ENCODE measurements around the gene AUTS2.

AUTS2 gene

GRCh38 chr7:70377957-70378356 lies 779.7 kb downstream of the AUTS2 start:
- DNase-seq: no peak

DNA sequence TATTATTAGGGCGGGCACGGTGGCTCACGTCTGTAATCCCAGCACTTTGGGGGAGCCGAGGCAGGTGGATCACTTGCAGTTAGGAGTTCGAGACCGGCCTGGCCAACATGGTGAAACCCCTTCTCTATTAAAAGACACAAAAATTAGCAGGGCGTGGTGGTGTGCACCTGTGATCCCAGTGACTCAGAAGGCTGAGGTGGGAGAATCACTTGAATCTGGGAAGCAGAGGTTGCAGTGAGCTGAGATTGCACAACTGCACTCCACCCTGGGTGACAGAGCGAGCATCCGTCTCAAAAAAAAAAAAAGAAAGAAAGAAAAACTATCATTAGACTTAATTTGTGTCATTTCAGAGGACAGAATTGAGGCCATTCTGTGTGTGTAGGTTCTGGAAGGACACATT lies 780.9 kb downstream of the AUTS2 start:
- DNase-seq: no peak

DNA sequence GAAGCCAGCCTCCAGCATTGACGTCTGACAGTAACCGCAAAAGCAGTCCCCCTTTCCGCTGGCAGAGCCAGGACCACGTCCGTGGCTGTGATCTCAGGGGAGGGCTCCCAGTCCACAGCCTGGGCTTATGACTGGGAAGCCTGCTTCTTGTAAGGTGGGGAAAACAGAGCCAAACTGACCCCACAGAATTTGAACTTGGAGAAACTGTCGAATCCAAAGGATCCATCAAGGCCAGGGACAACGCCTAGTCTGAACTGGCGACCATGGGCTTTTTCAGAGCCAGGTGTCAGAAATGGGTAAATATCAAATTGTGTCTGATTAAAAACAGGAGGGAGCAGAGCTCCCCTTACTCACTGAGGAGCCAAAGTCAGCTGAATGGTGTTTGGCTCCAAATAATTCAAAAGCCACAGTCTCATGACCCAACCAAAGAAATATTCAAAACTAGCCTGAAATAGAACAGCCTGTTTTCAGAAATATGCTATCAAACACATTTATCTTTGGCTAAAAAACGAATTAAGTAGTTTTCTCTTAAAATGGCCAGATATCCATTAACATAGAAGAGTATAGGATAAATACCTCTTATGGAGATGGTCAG lies 782.2 kb downstream of the AUTS2 start:
- no peak for DNase-seq

GRCh38 chr7:70383066-70383782 lies 784.9 kb downstream of the AUTS2 start:
- DNase-seq: peak; percentile 86

GRCh38 chr7:70384024-70384423 lies 785.7 kb downstream of the AUTS2 start:
- peak; percentile 99 for DNase-seq

DNA sequence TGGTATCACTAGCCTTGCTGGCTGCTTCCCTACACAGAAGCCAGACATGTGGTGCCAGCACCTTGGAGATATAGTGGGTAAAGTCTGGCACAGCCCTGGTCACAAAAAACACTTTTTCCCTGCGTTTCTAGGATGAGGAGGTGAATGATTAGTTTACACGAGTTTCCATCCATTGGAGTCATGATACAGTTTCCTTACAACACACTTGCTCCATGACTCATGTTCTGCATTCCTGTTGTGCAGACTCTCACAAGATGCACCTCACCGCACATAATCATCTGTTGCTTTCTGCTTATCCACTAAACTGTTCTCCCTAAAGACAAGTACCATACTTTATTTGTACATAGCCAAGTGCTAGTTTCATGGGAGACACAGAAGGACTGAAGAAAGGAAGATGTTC lies 786.6 kb downstream of the AUTS2 start:
- peak; percentile 29 for DNase-seq

- DNase-seq: peak; percentile 77
These were observed 788.9 kb downstream of the AUTS2 start for GRCh38 chr7:70387217-70387616.

DNA sequence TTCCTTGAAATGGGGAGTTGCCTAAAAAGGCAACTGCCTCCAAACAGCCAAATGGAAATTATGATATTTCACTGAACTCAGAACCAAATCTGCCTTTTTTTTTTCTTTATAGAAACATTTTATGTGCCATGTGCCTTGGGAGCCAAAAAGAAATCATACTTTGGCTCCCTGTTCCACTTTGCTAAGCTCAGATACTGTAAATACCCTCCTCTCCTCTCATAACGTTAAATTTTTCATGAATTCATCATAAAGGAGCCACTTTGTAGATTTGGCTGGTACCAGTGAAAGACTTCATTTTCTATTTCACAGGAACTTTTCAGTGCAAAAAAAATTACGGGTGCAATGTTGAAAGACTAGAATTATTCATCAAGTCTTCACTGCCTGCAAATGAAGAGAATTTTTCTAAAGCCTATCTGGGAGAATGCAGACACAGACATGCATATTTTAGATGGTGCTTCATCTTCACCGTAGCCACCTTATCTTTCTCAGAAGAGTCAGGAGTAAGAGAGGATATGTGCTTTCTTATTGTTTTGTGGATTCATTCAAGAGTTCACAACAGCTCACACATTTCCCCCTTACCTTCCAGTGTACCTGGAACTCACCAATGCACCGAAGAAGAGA lies 791.4 kb downstream of the AUTS2 start:
- no peak for DNase-seq

DNA sequence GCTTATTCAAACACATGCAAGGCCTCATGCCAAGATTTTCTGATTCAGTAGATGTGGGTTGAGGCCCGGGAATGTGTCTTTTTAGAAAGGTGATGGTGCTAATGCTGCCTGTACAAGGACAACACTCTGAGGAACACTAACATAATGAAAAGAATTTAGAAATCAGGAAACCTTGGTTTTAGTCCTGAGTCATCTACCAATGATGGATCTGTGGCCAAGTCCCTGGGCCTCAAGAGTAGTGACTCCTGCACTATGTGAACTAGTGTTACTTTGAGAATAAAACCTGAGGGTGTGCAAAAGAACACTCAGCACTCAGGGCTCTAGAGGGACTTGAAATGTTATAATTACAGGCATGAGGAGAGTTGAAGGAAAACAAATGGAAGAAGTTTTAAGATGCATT lies 792.0 kb downstream of the AUTS2 start:
- no peak for DNase-seq

DNA sequence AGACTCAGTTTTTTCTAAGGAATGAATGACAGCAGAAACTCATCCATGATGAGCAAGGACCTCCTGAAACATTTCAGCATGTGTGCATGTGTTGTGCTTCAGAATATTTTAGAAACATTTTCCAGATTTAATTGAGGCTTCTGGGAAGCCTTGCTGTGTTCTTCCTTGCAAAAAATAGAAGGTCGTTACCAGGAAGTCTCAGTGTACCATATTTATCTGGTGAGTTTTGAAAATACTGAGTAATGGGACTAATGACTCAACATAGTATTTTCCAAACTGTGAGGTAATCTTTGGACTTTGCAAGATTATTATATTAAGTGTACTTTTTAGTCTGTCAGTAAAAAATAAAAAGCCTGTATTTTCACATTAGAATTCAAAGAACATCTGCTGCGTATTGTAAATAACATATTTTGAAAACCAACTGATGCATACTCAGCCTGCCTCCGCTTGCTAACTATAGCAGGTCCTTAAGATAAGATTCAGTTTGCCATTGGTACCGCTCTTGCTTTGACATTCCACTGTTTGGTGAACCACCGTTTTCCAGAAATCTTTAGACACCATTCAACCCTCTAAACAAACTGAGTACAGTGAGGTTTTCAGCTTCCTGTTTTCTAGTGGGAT lies 794.1 kb downstream of the AUTS2 start:
- peak; percentile 77 for DNase-seq

DNA sequence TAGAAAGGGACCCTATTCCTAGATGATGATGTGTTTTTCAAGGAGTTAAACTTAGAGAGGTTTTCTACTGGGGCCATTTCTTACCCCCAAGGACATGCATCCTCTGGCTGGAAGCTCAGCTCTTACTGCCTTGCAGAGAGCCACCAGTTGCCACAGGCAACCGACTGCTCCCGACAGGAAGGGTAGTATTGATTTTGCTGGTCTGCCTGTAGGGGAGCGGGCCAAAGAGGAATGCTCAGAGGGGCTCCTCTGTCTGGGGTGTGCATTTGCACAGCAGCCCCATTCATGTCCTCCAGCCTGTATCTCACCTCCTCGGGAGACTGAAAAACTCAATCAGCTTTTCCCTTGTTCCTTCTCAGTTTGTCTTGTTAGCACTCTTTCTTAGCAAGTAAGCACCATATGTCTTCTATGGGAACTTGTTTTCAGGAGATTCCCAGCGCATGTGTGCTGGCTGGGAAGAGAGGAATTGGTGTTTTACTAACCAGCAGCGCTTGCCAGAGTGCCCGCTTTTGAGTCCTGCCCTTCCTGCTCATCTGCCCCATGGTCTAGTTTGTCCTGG lies 794.7 kb downstream of the AUTS2 start:
- DNase-seq: peak; percentile 59

- no peak for DNase-seq
These were observed 795.7 kb downstream of the AUTS2 start for GRCh38 chr7:70393956-70394355.

DNA sequence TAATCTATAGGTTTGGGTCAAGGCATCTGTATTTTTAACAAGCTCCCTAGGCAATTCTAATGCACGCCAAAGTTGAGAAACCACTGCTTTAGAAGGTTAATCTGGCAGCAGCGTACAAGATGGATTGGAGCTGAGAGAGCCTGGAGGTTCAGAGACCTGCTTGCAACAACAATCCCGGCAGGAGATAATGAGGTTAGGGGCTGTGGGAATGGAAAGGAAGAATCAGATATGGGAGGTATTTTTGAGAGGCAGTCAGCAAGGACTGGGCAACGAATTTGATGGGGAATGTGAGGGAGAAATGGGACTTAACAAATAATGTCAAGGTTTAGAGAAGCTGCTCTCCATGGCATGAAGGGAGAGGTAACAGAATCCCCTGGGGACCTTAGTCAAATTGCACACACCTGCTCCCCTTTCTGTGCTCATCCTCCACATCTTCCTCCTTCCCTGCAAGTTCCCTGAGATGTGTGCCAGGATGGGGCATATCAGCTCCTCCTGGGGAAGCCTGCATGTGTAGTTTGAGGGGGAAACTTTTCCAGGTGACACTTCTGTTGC lies 802.6 kb downstream of the AUTS2 start:
- DNase-seq: no peak

- DNase-seq: no peak
These were observed 803.8 kb downstream of the AUTS2 start for GRCh38 chr7:70402069-70402468.

DNA sequence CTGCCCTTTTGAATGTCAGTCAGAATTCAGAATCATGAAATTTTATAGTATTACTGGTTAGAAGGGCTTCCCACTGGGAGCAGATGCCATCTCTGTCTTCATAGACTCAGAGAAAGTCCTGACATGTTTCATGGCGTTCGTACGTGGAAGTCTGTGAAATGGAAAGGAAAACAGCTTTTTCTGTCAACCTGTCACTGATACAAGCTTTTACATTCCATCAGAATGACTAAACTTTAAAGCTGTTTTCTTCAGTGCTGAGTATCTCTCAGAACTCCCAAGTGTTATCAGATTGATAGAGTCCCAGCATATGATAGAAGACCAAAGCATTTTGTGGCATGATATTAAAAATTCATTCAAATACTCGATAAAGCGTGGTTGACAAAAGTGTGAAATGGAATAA lies 807.0 kb downstream of the AUTS2 start:
- peak; percentile 71 for DNase-seq

DNA sequence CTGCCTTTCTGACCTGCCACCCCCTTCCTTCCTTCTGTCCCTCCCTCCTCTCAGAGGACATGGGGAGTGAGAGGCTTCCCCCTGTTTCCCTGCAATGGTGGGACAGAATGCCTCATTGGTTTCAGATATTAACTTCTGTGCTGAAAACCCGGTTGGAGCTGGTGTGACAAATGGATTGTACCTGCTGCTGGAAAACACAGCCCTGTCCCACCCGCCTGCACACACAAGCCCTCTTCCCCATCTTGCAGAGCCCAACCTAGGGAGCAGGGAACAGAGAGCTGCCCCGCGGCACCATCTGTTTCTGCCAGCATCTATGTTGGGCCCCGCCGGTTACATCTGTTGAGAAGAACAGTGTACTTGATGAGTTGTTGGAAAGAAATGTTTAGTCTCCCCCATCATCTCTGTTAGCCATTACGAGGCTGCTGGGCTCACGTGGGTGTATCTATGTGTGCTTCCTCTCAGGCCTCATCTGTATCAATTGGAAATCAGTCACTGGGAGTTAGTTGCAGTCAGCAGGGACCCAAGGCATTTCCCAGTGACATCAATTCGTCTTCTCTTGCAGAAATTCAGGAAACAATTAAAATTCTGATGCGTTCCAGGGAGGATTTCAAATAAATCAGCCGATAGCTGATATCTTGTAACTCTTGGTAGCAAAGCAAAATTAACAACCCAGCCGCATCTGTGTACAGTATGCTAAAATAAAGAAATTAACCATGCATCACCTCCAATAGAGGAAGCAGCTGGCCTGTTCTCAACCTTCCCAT lies 808.1 kb downstream of the AUTS2 start:
- DNase-seq: peak; percentile 98

GRCh38 chr7:70406950-70407209 lies 808.6 kb downstream of the AUTS2 start:
- DNase-seq: no peak

DNA sequence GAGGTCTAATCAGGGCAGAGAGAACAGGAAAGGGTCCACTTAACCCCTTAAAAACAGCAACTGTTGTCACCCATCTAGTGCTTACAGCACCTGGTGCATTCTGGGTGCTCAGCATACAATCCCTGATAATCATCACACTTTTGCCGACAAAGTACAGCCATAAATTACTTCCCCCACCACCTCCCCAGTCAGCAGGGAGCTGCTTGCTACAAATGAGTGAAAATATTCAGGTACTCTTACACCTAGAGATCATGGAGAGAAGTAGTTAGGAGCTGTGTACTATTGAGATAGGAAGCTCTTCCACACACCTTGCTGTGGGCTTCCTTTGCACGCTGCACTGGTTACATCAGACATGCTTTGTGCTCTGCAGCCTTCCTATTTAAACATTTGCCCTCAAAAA lies 810.2 kb downstream of the AUTS2 start:
- DNase-seq: no peak

GRCh38 chr7:70408891-70409290 lies 810.6 kb downstream of the AUTS2 start:
- no peak for DNase-seq

- no peak for DNase-seq
These were observed 812.0 kb downstream of the AUTS2 start for GRCh38 chr7:70410134-70410750.

GRCh38 chr7:70414368-70414767 lies 816.1 kb downstream of the AUTS2 start:
- no peak for DNase-seq
